SKM-1 (cell line): ENCODE results near the gene TTC32.
A peak's percentile ranks its signal among the peaks of the same experiment; 100 is the strongest.
"Not testable (repeated sequence)": the region's sequence is repeated elsewhere in the genome, so short reads cannot be mapped to it uniquely, and the experiment has no call there.

Experiments used
- DNase-seq: peaks from one replicate; lab custom pipeline; 2025; ENCODE audit not compliant: unreplicated experiment; lab: John Stamatoyannopoulos, UW

TTC32 gene

GRCh38 chr2:19899985-19900930 is 1.5 kb downstream of the TTC32 start:
- DNase-seq, result no peak

GRCh38 chr2:19898592-19899329 is 3.0 kb downstream of the TTC32 start:
- DNase-seq, result no peak

- DNase-seq, result no peak
These were observed 4.0 kb downstream of the TTC32 start for GRCh38 chr2:19897623-19898245.

GRCh38 chr2:19895535-19895934 is 6.2 kb downstream of the TTC32 start:
- no peak for DNase-seq

GRCh38 chr2:19894134-19894792 is 7.5 kb downstream of the TTC32 start:
- DNase-seq, result no peak

GRCh38 chr2:19893520-19894133 is 8.2 kb downstream of the TTC32 start:
- no peak for DNase-seq

DNA sequence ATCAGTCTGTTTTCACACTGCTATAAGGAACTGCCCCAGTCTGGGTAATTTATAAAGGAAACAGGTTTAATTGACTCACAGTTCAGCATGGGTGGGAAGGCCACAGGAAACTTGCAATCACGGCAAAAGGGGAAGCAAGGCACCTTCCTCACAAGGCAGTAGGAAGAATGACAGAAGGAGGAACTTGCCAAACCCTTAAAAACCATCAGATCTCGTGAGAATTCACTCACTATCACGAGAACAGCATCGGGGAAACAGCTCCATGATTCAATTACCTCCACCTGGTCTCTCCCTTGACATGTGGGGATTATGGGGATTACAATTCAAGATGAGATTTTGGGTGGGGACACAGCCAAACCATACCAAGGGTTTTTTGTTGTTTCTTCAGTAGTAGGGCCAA is 9.8 kb downstream of the TTC32 start:
- peak; percentile 91 for DNase-seq

DNA sequence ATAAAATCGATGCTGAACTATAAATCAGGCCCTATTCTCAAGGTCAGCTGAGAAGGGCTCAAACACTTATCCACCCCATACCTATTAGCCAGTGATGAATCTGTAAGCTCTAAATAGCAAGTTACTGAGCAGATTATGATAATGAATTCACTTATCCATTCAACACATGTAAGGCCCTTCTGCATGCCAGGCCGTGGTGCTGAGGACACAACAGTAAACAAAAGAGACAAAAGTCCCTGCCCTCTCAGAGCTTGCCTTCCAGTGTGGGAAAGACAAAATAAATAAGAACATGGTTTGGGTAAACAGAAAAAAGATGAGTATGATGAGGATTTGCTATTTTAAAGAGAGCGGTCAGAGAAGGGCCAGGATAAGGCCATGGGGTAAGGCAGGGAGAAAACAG is 11.7 kb downstream of the TTC32 start:
- no peak for DNase-seq

DNA sequence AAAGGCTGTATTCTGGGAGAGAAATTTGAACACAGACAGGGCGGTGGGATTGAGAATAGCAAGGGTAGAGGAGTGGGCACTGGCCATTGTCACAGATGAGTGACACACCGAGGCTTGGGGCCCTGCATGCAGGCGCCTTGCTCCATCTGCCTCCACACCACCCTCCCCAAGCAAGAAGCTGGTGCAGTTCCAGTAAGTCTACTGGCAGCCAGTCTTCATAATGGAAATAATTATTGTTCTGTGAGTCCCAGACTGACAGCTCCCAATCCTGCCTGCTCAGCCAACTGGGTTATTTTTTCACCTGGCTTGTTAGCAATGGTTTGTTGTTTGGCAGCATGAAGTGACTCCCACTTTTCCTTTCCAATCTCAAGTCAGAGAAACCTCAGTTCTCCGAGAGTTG is 13.0 kb downstream of the TTC32 start:
- DNase-seq, result no peak

- DNase-seq, result no peak
These were observed 14.3 kb downstream of the TTC32 start for GRCh38 chr2:19887510-19887909.

GRCh38 chr2:19886261-19886660 is 15.5 kb downstream of the TTC32 start:
- DNase-seq, result no peak

- DNase-seq, result no peak
These were observed 16.0 kb downstream of the TTC32 start for GRCh38 chr2:19885791-19886190.

- DNase-seq, result no peak
These were observed 17.6 kb downstream of the TTC32 start for GRCh38 chr2:19883971-19884720.

- no peak for DNase-seq
These were observed 18.3 kb downstream of the TTC32 start for GRCh38 chr2:19883486-19883885.

- no peak for DNase-seq
These were observed 19.5 kb downstream of the TTC32 start for GRCh38 chr2:19882286-19882685.

- DNase-seq, result no peak
These were observed 19.9 kb downstream of the TTC32 start for GRCh38 chr2:19881908-19882265.

- DNase-seq, result no peak
These were observed 20.4 kb downstream of the TTC32 start for GRCh38 chr2:19881221-19881907.

GRCh38 chr2:19880191-19880590 is 21.6 kb downstream of the TTC32 start:
- not testable (repeated sequence) for DNase-seq

DNA sequence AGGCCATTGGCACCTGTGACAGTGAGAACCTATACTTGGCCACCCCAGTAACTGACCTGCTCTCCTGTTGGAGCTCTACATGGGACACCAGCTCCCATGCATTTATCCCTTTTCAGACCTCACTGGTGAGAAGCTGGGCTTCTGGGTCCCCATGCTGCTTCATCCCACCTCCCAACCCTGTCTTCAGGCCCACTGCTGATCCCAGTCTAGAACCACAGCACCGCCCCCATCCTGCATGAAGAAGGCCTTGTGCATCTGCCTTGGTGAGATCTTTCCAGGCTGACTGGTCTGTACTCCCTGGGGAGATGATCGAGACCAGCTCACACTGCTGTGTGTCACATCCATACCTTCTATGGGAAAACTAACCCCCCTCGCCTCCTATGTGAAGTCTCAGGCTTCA is 22.7 kb downstream of the TTC32 start:
- no peak for DNase-seq
